Esophagus muscularis mucosa (tissue), 4 donors: ENCODE results near the gene AUTS2. TPM values are rescaled to one million over a fixed set of nuclear protein-coding genes. Genes with fewer than 3 reads are reported as not detected.

Source experiments
- DNase-seq: peaks from one replicate; pipeline ENCODE4 v3.0.0-alpha.2; 2017; ENCODE audit errors: extremely low spot score
- H3K27ac ChIP-seq, 4 donors: fragments of 200-600 bp; sonication (generic); replicated peaks in 1 of 4; 1 replicate in 3 of 4; 2 replicates in 1 of 4; pipeline ENCODE4 v1.5.1; 2016 to 2019; ENCODE audit warnings: mild to moderate bottlenecking in 1 of 4
- H3K27me3 ChIP-seq, 4 donors: fragments of 200-600 bp; sonication (generic); one replicate each; pipeline versions ENCODE4 v1.5.1 to v1.6.0; 2016 to 2019
- H3K36me3 ChIP-seq, 4 donors: fragments of 200-600 bp; sonication (generic); one replicate each; pipeline ENCODE4 v1.5.1; 2016 to 2019
- H3K4me1 ChIP-seq, 4 donors: fragments of 200-600 bp; sonication (generic); one replicate each; pipeline ENCODE4 v1.5.1; 2016 to 2019
- H3K4me3 ChIP-seq, 4 donors: fragments of 200-600 bp; sonication (generic); 1 replicate in 2 of 4; 2 replicates in 2 of 4; pipeline ENCODE4 v1.5.1; 2016 to 2019; ENCODE audit warnings: mild to moderate bottlenecking in 4 of 4, moderate library complexity in 1 of 4
- H3K9me3 ChIP-seq, 4 donors: fragments of 200-600 bp; sonication (generic); 1 replicate in 3 of 4; 2 replicates in 1 of 4; pipeline ENCODE4 v1.5.1; 2016 to 2019
- CTCF ChIP-seq, 3 experiments: fragments of 200-600 bp in 2 of 3; fragments of 450-650 bp in 1 of 3; sonication (generic) in 2 of 3; IDR thresholded peaks; one replicate each; pipeline ENCODE4 v1.5.1; 2017 to 2019; ENCODE audit warnings: antibody characterized with exemption in 3 of 3, mild to moderate bottlenecking in 2 of 3, moderate library complexity in 1 of 3
- EP300 ChIP-seq: sonication (generic); formaldehyde crosslinking; IDR thresholded peaks from one replicate; pipeline ENCODE4 v1.6.1; 2017; ENCODE audit warnings: antibody characterized with exemption
- POLR2A ChIP-seq: fragments of 450-650 bp; IDR thresholded peaks from one replicate; pipeline ENCODE4 v1.6.1; 2017; ENCODE audit warnings: antibody characterized with exemption, moderate library complexity, mild to moderate bottlenecking, low read depth
- POLR2AphosphoS5 ChIP-seq, 2 donors: sonication (generic); formaldehyde crosslinking; IDR thresholded peaks; one replicate each; pipeline ENCODE4 v1.6.1; 2017; ENCODE audit warnings: antibody characterized with exemption in 2 of 2
- WGBS: methylation state at CpG from one replicate; pipeline ENCODE4 v1.1.5; 2018; 5-methylcytosine and 5-hydroxymethylcytosine counted together
- intact Hi-C: fragments of 100-400 bp; cut with DNase I; formaldehyde crosslinking; loops from one replicate; pipeline ENCODE4 v1.15.1; 2023
- total RNA-seq, 4 donors: library from RNA; depleted of rRNA; stranded (reverse); fragments of >200 nt; gene quantifications; one replicate each; pipeline versions ENCODE4 v1.1.0 to v1.2.1, GENCODE V29; 2016

Gene AUTS2
- total RNA-seq, 4 donors from 2014 or later: 18.5 to 44.9 (median 34.2) TPM

DNA sequence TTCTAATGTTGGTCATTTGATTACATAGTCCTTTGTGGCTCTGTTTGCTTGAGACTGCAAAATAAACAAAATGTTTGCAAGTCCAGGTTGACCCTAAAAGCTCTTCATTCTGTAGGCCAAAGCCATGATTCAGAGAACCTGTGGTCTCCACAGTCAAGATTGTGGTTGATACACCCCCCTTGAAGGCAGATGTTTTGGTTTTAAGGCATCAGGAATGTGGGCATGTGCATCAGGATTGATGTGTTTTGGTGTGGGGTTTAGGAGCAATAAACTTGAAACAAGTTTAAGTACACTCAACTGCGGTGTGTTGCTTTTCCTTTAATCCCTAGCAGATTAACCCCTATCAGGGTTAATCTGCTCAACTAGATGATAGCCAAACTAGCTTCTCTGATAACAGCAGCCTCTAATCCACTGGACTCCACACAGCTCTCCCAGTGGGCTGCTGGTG is 1154.5 kb downstream of the AUTS2 start:
- H3K36me3 ChIP-seq: no peaks in the 10 kb centered on the region
- H3K4me1 ChIP-seq: peaks cover 0 to 16% (median 0%) of the 10 kb centered on the region in 4 donors
- no peaks in the 10 kb centered on the region for H3K27me3 ChIP-seq
- H3K4me3 ChIP-seq: no peak overlapping the region
- intact Hi-C loops: no loop called here
- no peak for TF ChIP-seq POLR2A
- H3K9me3 ChIP-seq: no peaks in the 10 kb centered on the region
- 50% methylated on average over 1 of the region's 1 CpG for WGBS
- no peak for DNase-seq
- H3K27ac ChIP-seq: no peak overlapping the region

DNA sequence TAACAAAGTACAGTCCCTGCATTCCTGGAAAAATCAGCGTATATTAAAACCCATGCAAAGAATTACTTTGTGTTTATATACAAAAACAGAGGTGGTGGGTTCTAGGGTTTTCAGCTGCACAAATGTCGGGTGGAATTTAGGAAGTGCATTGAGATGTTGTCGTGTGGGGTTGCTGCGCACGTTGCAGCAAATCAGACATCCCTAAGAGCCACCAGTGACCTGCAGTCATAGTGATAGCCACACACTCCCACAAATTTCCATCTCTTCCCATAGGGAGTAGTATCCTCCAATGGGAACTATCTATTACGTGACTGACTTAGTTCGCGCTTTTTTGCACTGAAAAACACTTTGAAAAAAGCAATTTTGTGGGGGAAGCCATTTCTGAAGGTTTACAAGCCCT is 1158.5 kb downstream of the AUTS2 start:
- TF ChIP-seq POLR2AphosphoS5 (IDR thresholded peaks at IDR 0.05) (no peak), POLR2A (no peak), EP300 (no peak)
- DNase-seq: no peak
- no peaks in the 10 kb centered on the region for H3K27me3 ChIP-seq
- no peak overlapping the region for H3K4me3 ChIP-seq
- H3K4me1 ChIP-seq: peaks cover 0 to 8% (median 2%) of the 10 kb centered on the region in 4 donors
- intact Hi-C loops: no loop called here
- H3K9me3 ChIP-seq: no peaks in the 10 kb centered on the region
- WGBS: 96% methylated on average over 8 of the region's 8 CpGs
- H3K36me3 ChIP-seq: no peaks in the 10 kb centered on the region
- H3K27ac ChIP-seq: no peak overlapping the region

GRCh38 chr7:70758646-70759045 is 1160.4 kb downstream of the AUTS2 start:
- TF ChIP-seq POLR2A: no peak
- TF ChIP-seq EP300: no peak
- TF ChIP-seq CTCF (IDR thresholded peaks at IDR 0.05): no peak
- no peak for TF ChIP-seq POLR2AphosphoS5 (IDR thresholded peaks at IDR 0.05)
- Histone ChIP-seq H3K27ac (no peak overlapping the region), H3K9me3 (no peaks in the 10 kb centered on the region), H3K4me1 (peaks cover 0 to 6% (median 2%) of the 10 kb centered on the region in 4 donors), H3K4me3 (no peak overlapping the region), H3K36me3 (peaks cover 0 to 7% (median 0%) of the 10 kb centered on the region in 4 donors), H3K27me3 (no peaks in the 10 kb centered on the region)
- WGBS: 70% methylated on average over 5 of the region's 5 CpGs
- DNase-seq: no peak
- intact Hi-C loops: no loop called here

DNA sequence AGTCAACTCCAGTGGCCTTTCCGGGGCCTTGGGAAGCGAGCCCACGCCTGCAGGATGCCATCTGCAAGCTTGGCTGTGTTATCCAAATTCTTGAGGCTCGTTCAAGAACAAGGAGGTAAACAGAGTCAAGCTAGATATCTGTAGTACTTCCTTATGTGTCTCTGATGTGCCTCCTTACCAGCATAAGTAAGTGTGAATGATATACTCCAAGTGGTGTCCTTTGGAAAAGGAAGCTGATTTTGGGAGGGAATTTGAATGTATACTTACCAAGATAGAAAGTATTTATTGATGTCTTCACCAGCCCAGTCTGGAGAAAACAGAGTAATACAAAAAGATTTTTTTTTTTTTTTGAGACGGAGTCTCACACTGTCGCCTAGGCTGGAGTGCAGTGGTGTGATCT is 1161.4 kb downstream of the AUTS2 start:
- peaks cover 0 to 6% (median 2%) of the 10 kb centered on the region in 4 donors for H3K4me1 ChIP-seq
- no peak overlapping the region for H3K27ac ChIP-seq
- H3K4me3 ChIP-seq: no peak overlapping the region
- TF ChIP-seq POLR2AphosphoS5 (IDR thresholded peaks at IDR 0.05): no peak
- no peak for TF ChIP-seq EP300
- no peak for TF ChIP-seq CTCF (IDR thresholded peaks at IDR 0.05)
- no peaks in the 10 kb centered on the region for H3K27me3 ChIP-seq
- WGBS: 94% methylated on average over 5 of the region's 6 CpGs
- intact Hi-C loops: no loop called here
- no peaks in the 10 kb centered on the region for H3K9me3 ChIP-seq
- H3K36me3 ChIP-seq: peaks cover 0 to 9% (median under 1%) of the 10 kb centered on the region in 4 donors
- no peak for DNase-seq

DNA sequence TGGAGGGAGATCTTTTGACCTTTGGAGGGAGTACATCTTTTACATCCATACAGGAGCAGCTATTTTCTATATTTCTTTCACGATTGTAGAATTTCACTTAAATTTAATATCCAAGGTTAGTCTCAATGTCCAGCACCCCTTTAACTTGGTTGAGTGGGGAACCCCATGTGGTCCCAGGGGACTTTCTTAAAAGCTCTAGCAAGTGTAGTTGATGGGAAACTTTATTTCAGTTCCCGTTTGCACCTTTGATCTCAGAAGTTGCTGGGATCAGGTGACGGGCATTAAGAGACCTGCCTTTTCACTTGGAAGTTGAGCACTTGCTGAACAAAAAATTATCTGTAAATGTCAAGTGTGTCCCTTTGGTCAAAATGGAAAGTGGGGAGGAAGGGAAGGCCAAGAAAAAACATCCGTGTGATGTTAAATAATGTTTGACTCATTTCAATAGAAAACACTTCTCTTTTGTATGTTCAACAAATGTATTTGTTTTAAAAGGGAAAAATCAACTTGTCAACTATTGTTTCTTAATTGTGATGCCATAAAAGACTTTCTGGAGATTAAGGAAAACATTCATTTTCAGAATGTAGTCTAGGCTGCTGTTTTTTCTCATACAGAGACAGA is 1163.5 kb downstream of the AUTS2 start:
- H3K4me3 ChIP-seq: no peak overlapping the region
- TF ChIP-seq POLR2A: no peak
- no peak for TF ChIP-seq EP300
- no peak for TF ChIP-seq POLR2AphosphoS5 (IDR thresholded peaks at IDR 0.05)
- TF ChIP-seq CTCF (IDR thresholded peaks at IDR 0.05): no peak
- peaks cover 0 to 30% (median 19%) of the 10 kb centered on the region in 4 donors for H3K36me3 ChIP-seq
- WGBS: 93% methylated on average over 4 of the region's 4 CpGs
- H3K4me1 ChIP-seq: peaks cover 0 to 6% (median 2%) of the 10 kb centered on the region in 4 donors
- intact Hi-C loops: no loop called here
- no peaks in the 10 kb centered on the region for H3K27me3 ChIP-seq
- no peak for DNase-seq
- H3K9me3 ChIP-seq: no peaks in the 10 kb centered on the region
- no peak overlapping the region for H3K27ac ChIP-seq

DNA sequence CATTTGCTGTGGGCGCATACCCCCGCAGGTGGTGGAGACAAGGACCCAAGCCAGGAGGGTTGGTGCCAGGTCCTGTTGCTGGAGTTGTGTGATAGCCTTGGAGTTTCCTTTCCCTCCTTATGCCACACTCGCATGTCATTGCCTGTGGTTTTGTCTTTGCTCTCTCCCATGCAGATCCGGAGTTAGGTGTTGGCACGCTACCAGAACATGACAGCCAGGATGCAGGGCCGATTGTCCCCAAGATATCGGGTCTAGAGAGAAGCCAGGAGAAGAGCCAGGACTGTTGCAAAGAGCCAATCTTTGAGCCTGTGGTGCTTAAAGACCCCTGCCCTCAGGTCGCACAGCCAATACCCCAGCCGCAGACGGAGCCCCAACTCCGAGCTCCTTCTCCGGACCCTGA is 1164.4 kb downstream of the AUTS2 start:
- Histone ChIP-seq H3K27me3 (no peaks in the 10 kb centered on the region), H3K4me1 (peaks cover 0 to 6% (median 2%) of the 10 kb centered on the region in 4 donors), H3K36me3 (peaks cover 0 to 37% (median 24%) of the 10 kb centered on the region in 4 donors), H3K27ac (no peak overlapping the region), H3K9me3 (no peaks in the 10 kb centered on the region), H3K4me3 (no peak overlapping the region)
- no peak for DNase-seq
- no peak for TF ChIP-seq POLR2AphosphoS5 (IDR thresholded peaks at IDR 0.05)
- no peak for TF ChIP-seq CTCF (IDR thresholded peaks at IDR 0.05)
- TF ChIP-seq POLR2A: no peak
- TF ChIP-seq EP300: no peak
- intact Hi-C loops: no loop called here
- WGBS: 92% methylated on average over 2 of the region's 12 CpGs
